Measurements from ENCODE around the gene SLC12A7.
"Not testable (repeated sequence)": the region's sequence is repeated elsewhere in the genome, so short reads cannot be mapped to it uniquely, and the experiment has no call there.

SLC12A7 gene

GRCh38 chr5:1088031-1088430 lies 23.8 kb downstream of the SLC12A7 start:
- ChIA-PET POLR2A (no interaction called here), CTCF (no interaction called here)
- no peak for TF ChIP-seq CTCF (IDR thresholded peaks at IDR 0.05; ENCODE audit: control extremely low read depth, extremely low read depth, low read depth, missing control alignments)
- no peak for DNase-seq (ENCODE audit: extremely low spot score)

DNA sequence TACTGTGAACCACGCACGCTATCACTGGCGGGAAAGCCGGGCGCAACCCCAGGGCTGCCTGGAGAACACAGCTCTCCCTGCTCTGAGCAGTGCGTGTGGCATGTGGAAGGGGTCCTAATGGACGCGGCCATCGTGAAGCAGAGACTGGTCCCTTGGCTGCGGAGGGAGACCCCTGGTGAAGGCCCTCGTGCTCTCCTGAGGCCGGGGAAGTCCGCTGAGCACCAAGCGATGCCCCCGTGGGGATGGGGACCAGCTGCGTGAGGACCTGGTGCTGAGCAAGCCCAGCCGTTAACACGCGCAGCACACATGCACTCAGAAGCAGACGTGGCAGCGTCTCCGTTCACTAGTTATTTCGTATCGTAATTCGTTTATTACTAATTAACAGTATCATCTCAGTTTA lies 24.4 kb downstream of the SLC12A7 start:
- no peak for TF ChIP-seq CTCF (IDR thresholded peaks at IDR 0.05; ENCODE audit: control extremely low read depth, extremely low read depth, low read depth, missing control alignments)
- no peak for DNase-seq (ENCODE audit: extremely low spot score)
- CTCF ChIA-PET = no interaction called here
- POLR2A ChIA-PET = no interaction called here

- TF ChIP-seq CTCF (IDR thresholded peaks at IDR 0.05; ENCODE audit: control extremely low read depth, extremely low read depth, low read depth, missing control alignments) = no peak
- ChIA-PET POLR2A (no interaction called here), CTCF (no interaction called here)
- DNase-seq (ENCODE audit: extremely low spot score) = no peak
Observed at GRCh38 chr5:1086871-1087270, 25.0 kb downstream of the SLC12A7 start.

DNA sequence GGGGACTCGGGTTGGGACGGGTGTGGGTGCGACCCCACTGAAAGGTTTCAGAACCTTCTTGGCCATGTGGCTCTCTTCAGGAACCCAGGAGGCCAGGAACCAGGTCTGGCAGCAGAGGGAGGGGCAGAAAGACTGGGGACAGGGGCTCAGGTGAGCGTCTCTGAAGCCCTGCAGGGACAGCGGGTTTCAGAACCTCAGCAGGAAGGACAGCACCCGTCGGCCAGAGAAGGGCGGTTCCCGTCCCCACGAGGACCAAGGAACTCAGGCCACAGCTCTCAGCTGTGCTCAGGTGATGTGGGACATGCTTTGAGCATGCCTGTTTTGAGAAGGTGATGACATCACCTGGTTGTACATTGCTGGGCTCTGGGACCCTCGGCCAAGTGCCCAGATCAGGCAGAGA lies 25.7 kb downstream of the SLC12A7 start:
- POLR2A ChIA-PET = no interaction called here
- no peak for TF ChIP-seq CTCF (IDR thresholded peaks at IDR 0.05; ENCODE audit: control extremely low read depth, extremely low read depth, low read depth, missing control alignments)
- CTCF ChIA-PET = no interaction called here
- no peak for DNase-seq (ENCODE audit: extremely low spot score)

GRCh38 chr5:1085391-1085790 lies 26.5 kb downstream of the SLC12A7 start:
- ChIA-PET POLR2A (no interaction called here), CTCF (no interaction called here)
- TF ChIP-seq CTCF (IDR thresholded peaks at IDR 0.05; ENCODE audit: control extremely low read depth, extremely low read depth, low read depth, missing control alignments) = no peak
- DNase-seq (ENCODE audit: extremely low spot score) = no peak

DNA sequence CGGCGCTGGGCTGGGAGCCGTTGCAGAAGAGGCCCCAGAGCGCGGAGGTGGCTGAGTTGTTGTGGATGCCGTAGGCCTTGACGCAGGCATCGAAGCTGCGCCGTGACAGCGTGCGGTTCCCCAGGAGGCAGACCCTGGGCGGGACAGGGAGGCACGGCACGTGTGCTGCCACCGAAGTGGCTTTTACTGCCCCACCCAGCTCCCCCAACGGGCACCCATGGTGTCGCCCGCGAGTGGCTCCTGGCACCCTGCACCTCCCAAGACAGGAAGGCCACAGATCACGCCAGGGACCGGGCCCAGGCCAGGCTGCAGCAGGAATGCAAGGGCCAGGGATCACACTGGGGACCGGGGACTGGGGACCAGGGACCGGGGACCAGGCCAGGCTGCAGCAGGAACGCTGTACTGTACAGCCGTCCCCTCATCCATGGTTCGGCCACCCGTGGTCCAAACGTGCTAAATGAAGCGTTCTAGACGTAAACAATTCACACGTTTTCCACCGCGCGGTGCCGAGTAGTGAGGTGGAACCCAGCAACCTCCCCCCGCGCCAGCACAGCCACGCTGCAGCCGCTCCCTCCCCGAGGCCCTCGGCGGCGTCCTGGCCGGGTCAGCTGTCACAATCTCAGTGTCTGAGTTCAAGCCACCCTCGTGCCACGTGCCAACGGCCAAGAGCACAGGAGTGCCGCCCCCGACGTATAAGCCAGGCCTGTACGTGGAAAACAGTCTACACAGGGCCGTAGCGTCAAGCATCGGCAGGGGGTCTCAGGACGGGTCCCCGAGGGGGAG lies 27.8 kb downstream of the SLC12A7 start:
- TF ChIP-seq CTCF (IDR thresholded peaks at IDR 0.05; ENCODE audit: control extremely low read depth, extremely low read depth, low read depth, missing control alignments) = no peak
- DNase-seq (ENCODE audit: extremely low spot score) = no peak
- ChIA-PET CTCF (no interaction called here), POLR2A (no interaction called here)

DNA sequence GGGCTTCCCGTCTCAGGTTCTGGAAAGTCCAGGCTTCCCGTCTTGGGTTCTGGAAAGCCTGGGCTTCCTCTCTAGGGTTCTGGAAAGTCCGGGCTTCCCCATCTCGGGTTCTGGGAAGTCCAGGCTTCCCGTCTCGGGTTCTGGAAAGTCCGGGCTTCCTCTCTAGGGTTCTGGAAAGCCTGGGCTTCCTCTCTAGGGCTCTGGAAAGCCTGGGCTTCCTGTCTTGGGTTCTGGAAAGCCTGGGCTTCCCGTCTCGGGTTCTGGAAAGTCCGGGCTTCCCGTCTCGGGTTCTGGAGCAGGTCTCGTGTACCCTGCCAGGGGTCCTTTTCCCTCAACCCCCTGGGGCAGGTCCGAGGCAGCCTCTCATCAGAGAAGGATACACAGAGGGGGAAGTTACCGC lies 28.8 kb downstream of the SLC12A7 start:
- DNase-seq (ENCODE audit: extremely low spot score); POLR2A ChIA-PET; CTCF ChIA-PET: not testable (repeated sequence)

All from GM10248 (cell line).